ENCODE results near the gene SEMA3G.

SEMA3G gene

DNA sequence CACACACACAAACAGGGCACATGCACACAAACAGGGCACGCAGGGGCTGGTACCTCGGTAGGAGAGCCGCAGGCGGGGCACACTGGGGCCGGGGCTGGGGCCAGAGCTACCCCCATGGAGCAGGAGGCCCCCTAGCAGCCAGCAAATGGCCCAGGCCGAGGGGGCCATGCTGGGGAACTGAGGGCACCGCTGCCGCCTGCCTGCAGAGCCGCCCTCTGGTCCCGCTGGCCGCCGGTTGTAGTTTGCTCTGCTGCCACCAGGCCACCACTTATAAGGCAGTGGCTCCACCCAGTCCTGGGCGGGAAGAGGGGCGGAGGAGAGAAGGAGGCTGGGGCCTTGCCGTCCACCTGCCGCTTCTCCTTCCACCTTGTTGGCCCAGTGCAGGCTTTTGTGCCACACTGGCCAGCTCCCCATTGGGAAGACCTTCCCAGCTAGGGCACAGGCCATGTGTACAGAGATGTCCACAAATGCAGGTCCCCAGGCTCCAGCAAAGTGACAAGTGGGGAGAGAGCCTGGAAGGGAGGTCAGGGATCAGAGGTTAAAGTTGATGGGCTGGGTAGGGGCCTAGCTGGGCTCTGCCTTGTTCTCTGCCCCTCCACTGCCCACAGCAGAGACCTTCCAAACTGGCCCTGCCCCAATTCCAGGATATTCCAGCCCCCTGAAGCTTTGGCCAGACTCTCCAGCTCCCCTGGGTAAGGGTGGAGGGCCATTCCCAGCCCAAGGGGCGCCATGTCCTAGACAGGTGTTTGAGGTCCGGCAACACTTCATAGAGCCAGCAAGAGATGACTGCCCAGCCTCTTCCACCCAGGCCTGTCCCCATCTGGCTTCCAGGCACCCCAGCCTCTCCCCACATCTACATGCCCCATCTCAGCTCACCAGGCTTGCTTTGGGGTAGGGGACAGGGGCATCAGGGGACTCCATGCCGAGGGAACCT lies at the start of gene SEMA3G:
TSS of gene SEMA3G (minus strand) at position 244 of the 934 bp plus-strand sequence. CDS start at position 168, 76 bp downstream.
- no peak for DNase-seq

DNA sequence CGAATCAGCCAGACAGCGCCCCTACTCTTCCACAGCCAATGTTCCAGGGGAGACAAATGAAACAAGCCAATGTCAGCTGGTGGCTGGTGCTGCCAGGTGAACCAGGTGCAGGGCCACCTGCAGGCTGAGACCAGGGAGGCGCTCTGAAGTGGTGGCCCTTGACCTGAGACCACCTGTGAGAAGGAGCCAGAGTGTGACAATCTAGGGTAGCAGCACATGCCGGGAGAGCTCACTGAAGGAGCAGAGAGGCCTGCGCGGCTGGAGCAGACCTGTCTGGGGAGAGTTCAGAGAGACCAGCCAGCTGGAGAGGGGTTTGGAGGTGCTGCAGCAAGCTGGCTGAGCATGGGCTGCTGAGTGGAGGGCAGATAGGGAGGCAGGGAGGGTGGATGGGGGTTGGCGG lies 49.5 kb upstream of the SEMA3G start:
- no peak for DNase-seq

DNA sequence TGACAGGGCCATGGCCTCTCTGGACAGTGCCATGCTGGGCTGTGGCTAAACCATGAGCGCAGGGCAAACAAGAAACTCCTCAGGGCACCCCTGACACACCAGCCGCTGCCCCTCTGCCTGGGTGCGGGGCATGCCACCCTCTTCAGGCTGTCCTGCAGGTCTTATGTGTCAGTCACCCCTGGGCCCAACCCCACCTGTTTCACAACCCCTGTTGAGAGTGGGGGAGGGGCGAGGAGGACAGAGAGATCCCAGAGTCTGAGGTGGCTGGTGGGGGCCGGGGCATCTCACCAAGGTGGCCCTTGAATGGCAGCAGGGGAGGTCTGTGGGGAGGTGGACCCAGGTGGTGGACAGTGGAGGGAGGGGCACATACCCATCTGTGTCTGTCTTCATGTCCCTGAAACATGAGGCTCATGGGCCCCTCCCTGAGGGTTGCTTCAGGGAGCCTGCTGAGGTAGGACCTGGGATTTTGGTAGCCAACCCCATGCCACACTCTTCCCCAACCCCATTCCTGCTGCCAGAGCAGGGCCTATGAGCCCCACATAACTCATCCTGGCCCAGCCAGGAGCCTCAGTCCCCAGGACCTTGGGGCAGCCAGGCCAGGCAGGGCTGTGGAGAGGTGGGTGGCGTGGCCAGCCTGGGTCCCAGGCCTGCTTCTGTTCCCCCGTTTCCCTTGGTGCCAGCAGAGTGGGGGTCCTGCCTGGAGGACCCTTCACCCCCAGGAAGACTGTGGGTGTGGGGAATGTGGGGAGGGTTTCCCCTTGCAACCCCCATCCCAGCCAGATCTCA lies 48.5 kb upstream of the SEMA3G start:
- no peak for DNase-seq

DNA sequence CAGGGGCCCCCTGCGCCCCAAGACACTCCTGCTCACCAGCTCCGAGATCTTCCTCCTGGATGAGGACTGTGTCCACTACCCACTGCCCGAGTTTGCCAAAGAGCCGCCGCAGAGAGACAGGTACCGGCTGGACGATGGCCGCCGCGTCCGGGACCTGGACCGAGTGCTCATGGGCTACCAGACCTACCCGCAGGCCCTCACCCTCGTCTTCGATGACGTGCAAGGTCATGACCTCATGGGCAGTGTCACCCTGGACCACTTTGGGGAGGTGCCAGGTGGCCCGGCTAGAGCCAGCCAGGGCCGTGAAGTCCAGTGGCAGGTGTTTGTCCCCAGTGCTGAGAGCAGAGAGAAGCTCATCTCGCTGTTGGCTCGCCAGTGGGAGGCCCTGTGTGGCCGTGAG lies 47.2 kb upstream of the SEMA3G start:
- DNase-seq, result no peak

DNA sequence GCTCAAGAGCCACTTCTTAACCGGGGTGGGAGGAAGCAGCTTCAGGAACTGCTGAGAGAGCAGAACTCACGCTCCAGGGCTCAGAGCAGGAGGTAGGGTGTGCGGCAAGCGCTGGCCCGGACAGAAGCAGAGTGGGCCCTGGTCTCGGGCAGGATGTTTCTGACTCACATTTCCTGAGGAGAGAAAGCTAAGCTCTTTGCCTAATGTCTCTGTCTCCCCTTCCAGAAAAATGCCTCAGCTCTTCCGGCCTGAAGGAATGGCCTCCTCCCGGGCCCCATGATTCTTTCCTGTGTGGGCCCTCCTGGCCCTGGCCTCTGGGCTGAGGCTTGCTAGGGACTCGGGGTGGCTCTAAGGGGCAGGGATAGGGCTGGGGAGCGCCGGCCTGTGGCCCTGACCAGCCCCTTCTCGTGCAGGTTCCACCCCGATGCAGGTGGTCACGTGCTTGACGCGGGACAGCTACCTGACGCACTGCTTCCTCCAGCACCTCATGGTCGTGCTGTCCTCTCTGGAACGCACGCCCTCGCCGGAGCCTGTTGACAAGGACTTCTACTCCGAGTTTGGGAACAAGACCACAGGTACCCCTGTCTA lies 46.1 kb upstream of the SEMA3G start:
- no peak for DNase-seq

DNA sequence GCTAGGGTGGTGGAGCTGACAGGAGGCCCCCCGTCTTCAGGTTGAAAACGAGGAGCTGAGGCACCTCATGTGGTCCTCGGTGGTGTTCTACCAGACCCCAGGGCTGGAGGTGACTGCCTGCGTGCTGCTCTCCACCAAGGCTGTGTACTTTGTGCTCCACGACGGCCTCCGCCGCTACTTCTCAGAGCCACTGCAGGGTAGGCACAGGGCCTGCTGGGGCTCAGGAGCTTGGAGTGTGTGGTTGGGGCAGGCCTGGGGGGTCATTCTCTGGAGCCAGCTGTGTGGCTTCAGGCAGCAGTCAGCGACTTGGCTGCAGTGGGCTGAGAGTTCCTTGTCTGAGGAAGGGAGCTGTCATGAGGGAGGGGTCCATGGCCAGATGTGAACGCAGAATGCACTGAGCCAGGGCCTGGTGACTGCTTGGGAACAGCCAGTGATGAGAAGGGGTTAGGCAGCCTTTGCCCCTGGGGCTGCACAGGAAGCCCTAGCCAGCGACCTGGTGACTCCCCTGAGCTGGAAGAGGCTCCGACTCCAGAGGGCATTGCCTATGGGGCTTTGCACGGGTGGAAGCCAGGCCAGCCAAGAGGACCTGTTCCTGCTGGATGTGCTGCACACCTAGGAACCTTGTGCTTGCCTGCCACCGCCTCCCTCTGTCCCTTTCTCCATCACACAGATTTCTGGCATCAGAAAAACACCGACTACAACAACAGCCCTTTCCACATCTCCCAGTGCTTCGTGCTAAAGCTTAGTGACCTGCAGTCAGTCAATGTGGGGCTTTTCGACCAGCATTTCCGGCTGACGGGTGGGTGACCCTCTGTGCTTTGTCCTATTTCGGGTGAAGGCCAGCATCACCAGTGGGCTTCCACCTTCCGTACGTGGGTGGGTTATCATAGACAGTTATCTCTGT lies 45.4 kb upstream of the SEMA3G start:
- no peak for DNase-seq

DNA sequence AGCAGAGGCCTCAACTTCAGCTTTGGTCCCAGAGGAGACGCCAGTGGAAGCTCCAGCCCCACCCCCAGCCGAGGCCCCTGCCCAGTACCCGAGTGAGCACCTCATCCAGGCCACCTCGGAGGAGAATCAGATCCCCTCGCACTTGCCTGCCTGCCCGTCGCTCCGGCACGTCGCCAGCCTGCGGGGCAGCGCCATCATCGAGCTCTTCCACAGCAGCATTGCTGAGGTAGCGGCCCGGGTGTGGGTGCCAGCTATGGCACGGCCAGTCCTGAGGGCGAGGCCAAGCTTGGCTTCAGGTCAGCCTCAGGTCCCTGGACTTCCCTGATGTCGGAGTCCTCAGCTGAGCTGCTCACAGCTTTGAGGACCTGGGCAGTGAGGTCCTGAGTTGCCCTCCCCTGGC lies 44.5 kb upstream of the SEMA3G start:
- no peak for DNase-seq

DNA sequence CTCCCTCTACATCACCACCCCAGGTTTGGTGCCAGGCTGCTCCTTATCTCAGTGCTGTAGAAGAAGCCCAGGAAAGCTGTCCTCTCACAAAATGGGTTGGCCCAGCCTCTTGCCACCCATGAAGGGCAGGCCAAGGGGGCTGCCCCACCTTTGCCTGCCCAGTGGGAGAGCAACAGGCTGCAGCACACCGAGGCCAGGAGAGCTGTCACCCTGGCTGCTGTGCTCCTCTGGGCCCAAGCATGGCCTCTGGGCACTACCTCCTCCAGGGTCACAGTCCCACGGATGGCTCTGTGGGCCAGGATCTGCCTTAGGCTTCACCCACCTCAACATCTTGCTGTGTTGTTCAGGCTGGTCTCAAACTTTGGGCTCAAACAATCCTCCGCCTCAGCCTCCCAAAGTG lies 43.8 kb upstream of the SEMA3G start:
- DNase-seq, result no peak

DNA sequence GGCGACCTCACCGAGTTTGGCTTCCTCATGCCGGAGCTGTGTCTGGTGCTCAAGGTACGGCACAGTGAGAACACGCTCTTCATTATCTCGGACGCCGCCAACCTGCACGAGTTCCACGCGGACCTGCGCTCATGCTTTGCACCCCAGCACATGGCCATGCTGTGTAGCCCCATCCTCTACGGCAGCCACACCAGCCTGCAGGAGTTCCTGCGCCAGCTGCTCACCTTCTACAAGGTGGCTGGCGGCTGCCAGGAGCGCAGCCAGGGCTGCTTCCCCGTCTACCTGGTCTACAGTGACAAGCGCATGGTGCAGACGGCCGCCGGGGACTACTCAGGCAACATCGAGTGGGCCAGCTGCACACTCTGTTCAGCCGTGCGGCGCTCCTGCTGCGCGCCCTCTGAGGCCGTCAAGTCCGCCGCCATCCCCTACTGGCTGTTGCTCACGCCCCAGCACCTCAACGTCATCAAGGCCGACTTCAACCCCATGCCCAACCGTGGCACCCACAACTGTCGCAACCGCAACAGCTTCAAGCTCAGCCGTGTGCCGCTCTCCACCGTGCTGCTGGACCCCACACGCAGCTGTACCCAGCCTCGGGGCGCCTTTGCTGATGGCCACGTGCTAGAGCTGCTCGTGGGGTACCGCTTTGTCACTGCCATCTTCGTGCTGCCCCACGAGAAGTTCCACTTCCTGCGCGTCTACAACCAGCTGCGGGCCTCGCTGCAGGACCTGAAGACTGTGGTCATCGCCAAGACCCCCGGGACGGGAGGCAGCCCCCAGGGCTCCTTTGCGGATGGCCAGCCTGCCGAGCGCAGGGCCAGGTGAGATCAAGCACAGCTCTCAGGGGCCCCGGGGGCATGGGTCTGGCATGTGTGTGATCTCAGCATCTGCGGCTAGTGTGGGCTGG lies 43.1 kb upstream of the SEMA3G start:
- DNase-seq, result no peak

DNA sequence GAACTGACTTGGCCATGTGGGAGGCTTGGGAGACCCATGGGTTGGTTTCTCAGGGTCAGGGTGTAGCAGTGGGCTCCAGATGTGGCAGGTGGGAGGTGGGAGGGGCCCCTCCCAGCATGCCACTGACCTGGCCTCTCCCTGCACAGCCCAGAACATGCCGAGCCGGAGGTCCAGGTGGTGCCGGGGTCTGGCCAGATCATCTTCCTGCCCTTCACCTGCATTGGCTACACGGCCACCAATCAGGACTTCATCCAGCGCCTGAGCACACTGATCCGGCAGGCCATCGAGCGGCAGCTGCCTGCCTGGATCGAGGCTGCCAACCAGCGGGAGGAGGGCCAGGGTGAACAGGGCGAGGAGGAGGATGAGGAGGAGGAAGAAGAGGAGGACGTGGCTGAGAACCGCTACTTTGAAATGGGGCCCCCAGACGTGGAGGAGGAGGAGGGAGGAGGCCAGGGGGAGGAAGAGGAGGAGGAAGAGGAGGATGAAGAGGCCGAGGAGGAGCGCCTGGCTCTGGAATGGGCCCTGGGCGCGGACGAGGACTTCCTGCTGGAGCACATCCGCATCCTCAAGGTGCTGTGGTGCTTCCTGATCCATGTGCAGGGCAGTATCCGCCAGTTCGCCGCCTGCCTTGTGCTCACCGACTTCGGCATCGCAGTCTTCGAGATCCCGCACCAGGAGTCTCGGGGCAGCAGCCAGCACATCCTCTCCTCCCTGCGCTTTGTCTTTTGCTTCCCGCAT lies 42.3 kb upstream of the SEMA3G start:
- DNase-seq, result no peak

DNA sequence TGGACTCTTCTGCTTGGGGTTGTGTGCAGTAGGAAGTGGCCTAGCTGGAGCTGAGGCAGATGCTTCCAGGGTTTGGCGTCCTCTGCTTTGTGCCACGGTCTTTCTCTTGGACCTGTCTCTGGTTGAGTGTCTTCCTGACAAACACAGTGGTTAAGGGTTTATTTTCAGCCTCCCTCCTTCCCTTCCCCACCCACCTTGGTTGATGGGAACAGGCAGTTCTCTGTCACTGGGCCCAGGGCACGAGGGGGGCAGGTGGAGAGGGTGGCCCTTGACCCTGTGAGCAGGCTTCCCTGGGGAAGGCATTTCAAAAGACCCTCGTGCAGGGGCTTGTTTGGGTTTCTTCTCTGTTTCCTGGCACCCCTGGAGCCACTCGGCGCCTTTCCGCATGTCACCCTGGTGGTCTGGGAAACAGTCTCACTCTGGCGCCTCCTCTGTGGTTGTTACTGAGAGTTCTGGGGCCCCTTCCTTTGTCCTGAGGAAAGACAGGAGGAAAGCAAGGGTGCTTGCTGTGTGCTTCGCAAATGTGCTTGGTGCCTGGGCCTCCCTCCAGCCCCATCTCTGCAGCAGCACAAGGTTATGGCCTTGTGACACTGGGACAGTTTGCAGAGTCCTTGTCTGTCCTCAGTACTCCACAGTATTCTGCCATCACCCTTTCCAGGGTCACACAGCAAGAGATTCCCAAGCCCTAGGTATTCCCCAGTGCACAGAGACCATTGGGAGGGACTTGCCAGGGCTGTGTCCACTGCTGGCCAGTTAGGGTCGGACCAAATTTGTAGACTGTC lies 40.0 kb upstream of the SEMA3G start:
- DNase-seq, result no peak

DNA sequence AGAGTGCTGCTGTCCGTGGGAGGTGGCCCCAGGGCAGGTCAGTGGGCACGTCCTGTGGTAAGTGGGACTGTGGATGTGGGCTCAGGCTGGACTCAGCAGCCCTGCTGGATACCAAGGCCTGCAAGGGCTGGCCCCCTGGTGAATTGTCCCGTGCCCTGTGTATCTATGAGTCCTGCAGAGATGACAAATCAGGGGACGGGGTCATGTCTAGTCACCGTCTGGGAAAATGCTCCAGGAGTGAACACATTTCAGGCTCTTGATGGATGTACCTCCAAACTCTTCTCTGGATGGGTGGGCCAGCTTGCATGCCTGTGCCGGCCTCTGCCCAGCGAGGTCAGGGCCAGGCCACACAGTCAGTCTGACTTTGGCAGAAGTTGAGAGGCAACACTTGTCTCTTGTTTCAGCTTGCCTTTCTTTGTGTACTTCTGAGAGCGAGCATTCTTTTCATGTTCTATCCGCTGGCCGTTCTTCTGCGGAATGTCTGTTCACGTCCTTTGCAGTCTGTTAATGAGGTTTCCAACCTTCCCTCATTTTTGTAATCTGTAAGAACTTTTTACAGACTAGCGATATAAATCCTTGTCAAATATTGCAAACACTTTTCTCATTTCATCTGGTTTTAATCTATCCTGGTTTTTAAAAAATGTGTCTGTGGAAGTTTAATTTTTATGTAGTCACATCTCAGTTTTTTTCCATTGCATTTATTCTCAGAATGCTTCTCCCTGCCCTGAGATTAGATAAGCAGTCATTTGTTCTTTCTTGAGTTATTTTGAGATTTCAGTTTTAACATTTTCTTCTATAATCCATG lies 38.9 kb upstream of the SEMA3G start:
- DNase-seq, result no peak

DNA sequence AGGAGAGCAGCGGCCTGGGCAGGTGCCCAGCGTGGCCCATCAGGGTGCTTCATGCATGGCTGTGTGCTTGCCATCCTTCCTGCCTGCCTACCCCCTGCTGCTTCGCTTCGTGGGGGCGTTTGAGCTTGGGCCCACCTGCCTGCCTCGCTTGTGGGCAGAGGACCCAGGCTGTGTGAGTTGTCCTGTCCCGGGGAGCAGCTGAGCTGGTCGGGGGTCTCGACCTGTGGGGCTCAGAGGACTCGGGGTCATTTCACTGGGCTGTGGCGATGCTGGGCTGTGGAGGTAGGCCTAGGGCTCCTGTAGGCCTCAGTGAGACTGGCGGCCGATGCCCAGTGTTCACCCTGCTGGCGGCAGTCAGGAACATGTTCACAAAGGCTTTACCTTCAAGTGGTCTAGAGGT lies 38.2 kb upstream of the SEMA3G start:
- DNase-seq, result no peak

DNA sequence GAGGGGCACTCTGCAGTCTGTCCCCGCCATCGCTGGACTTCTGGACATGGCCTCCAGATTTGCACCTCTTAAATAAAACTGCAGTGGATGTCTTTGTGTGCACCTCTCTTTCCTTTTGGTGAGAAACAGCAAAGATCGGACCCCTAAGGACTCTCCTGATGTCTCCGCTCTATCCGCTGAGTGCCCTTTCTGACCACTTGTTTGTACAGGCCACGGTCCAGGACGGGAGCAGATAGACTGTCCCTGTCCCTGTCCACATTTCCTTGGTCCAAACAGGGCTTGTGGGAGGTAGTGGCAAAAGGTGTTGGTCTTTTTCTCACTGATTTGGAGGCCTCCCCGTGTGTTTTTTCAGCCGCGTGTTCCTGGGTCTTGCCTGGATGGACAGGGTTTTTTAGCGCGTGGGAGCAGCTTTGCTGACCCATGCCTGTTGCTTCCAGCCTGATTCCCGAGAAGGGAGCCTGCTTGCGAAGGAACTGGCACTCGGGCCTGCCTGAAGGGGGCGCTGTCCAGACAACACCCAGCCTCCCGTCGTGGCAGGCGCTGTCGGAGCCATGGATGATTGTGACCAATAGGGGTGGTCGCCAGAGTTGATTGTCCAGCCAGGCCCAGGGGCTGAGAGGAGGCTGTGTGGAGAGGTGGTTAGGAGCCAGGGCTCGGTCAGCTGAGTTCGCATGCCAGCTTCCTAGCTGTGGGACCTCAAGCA lies 37.1 kb upstream of the SEMA3G start:
- no peak for DNase-seq

DNA sequence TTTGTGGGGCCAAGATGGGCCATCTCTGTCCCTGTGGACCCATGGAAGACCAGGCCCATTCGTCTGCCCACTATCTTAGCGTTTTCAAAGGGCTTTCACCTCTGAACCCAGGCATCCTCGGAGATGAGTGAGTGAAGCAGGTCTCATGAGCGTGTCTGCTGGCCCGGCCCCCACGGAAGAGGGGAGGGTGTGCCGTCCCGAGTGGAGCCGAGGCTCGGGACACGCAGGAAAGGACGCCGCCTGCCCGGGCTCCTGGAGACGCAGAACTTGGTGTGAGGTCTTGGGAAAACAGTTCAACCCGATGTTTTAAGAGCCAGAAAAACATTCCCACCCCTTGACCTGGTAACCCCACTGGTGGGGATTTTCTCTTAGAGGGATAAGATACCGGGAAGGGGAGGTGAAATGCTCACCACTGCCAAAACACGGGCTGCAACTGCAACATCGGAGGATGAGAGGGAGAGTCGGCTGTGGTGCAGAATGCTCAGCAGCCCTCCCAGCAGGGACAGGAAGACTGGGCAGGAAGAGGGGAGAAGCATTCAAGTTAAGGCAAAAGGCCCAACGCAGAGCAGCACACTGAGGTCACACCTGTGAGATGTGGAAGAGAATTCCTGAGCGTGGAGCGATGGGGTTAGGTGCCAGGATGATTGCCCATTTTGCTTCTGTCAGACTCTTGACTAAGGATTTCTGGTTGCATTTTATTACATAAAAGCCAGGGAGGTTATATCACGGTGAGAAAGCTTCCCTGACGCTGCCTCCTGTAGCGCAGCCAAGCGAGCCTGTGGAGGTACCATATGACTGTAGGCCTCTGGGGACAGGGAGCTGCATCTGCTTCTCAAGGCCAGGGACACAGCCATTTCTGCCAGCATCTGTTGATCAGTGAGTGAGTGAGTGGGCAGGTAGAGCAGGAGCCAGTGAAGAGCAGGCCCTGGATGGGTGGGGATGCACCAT lies 36.1 kb upstream of the SEMA3G start:
- no peak for DNase-seq

DNA sequence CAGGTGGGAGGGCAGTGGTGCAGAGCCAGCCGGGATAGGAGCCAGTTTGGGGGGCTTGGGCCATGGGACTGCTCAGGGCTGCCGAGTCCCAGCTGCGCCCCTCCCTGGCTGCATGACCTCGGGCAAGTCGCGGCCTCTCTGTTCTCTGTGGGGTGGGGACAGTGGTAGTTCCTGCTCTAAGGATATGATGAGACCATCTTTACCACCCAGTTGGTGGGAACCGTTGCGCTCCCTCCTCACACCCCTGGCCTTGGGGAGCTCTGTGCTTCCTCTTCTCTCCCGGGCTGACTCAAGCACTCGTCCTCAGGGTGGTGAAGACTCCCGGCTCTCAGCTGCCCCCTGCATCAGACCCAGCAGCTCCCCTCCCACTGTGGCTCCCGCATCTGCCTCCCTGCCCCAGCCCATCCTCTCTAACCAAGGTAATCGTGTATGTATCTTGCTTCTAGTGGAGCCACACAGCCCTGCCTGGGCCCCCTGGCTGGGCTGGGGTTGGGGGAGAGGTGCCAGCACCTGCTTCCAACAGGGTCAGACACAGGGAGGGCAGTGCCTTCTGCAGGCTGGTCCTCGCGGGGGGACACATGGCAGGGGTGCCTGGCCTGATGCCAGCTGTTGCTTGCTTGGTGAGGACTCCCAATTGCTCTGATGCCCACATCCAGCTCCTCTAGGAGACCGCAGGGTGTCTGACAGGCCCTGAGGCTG lies 35.1 kb upstream of the SEMA3G start:
- DNase-seq, result no peak

Measured in NCI-H1092 (cell line).